Ovary (tissue), 9 donors: ENCODE results near the gene MAK. TPM values are rescaled to one million over a fixed set of nuclear protein-coding genes. Genes with fewer than 3 reads are reported as not detected.
"Not testable (repeated sequence)": the region's sequence is repeated elsewhere in the genome, so short reads cannot be mapped to it uniquely, and the experiment has no call there.

Experiments
- DNase-seq, 5 donors: peaks; one replicate each; pipeline ENCODE4 v3.0.0-alpha.2; 2019 to 2020
- H3K27ac ChIP-seq, 2 donors: fragments of 200-600 bp; one replicate each; pipeline versions ENCODE4 v1.5.1 to v1.8.0; 2019 to 2022
- H3K27me3 ChIP-seq: fragments of 200-600 bp; one replicate; pipeline ENCODE4 v1.8.0; 2022
- H3K36me3 ChIP-seq: fragments of 200-600 bp; sonication (generic); one replicate; pipeline ENCODE4 v1.5.1; 2019
- H3K4me1 ChIP-seq: one replicate; pipeline ENCODE4 v1.8.1; 2013; ENCODE audit warnings: mild to moderate bottlenecking, moderate library complexity; ENCODE audit not compliant: insufficient read depth
- H3K4me3 ChIP-seq: fragments of 200-600 bp; sonication (generic); one replicate; pipeline ENCODE4 v1.5.1; 2017
- H3K9me3 ChIP-seq, 2 donors: fragments of 200-600 bp in 1 of 2; sonication (generic) in 1 of 2; one replicate each; pipeline versions ENCODE4 v1.5.1 to v1.8.1; 2013 to 2019; ENCODE audit warnings: mild to moderate bottlenecking in 1 of 2, moderate library complexity in 1 of 2
- CTCF ChIP-seq, 3 donors: fragments of 450-650 bp in 2 of 3; fragments of 200-600 bp in 1 of 3; IDR thresholded peaks; one replicate each; pipeline versions ENCODE4 v1.5.1 to v1.8.0; 2016 to 2022; ENCODE audit warnings: antibody characterized with exemption in 3 of 3, mild to moderate bottlenecking in 1 of 3
- EP300 ChIP-seq: sonication (generic); formaldehyde crosslinking; IDR thresholded peaks from one replicate; pipeline ENCODE4 v1.6.1; 2017; ENCODE audit warnings: antibody characterized with exemption
- POLR2A ChIP-seq: fragments of 450-650 bp; IDR thresholded peaks from one replicate; pipeline ENCODE4 v1.6.1; 2017; ENCODE audit warnings: antibody characterized with exemption, mild to moderate bottlenecking, moderate library complexity
- WGBS, 3 donors: extraction: QIAGEN DNeasy Blood & Tissue Kit in 1 of 3; methylation state at CpG; one replicate each; pipeline versions ENCODE4 v1.1.5 to v1.1.7; 2013 to 2017; 5-methylcytosine and 5-hydroxymethylcytosine counted together
- intact Hi-C, 4 donors: fragments of 100-400 bp; cut with DNase I; formaldehyde crosslinking; loops; one replicate each; pipeline versions ENCODE4 v1.11.0 to v1.15.1; 2022 to 2023
- polyA plus RNA-seq, 2 donors: library from polyadenylated mRNA; stranded (reverse); fragments of 200-250 nt in 1 of 2; fragments of 350-450 nt in 1 of 2; fragmentation: Illumina TruSeq in 1 of 2; extraction: RNeasy Lipid Tissue Mini Kit (QIAGEN cat#74804) in 1 of 2; gene quantifications; one replicate each; pipeline ENCODE4 v1.2.3, GENCODE V29; 2013 to 2014
- total RNA-seq, 7 donors: library from RNA; depleted of rRNA in 2 of 7; stranded (reverse); fragments of >200 nt in 2 of 7; fragmentation: NEBNext Ultra II Directional in 3 of 7; extraction: Animal tissue kit (Norgen Biotek cat#: 25700) in 3 of 7; gene quantifications; one replicate each; pipeline versions ENCODE4 v1.1.0 to v1.2.4, GENCODE V29; 2016 to 2023
- donor health status: DM: no; HTN: no; CAD: no; lungs with moderate emphysema.
- donor health status: DM: no; HTN: no; CAD: no.
- donor health status: Bipolar disorder and iron deficiency.
- donor health status: DM: yes; HTN: yes; CAD: no.
- donor health status: DM: no; HTN: no; CAD: no.
- donor health status: DM: yes; HTN: yes; CAD: no.

MAK gene
- total and polyA plus RNA-seq, 9 donors: 0.06 to 4.8 (median 0.25) TPM; not detected in 3

- Histone ChIP-seq H3K4me1 (no peaks in the 10 kb centered on the region), H3K4me3 (no peak overlapping the region), H3K36me3 (no peaks in the 10 kb centered on the region), H3K27me3 (no peaks in the 10 kb centered on the region), H3K9me3 (peaks cover 0 to 4% of the 10 kb centered on the region in 2 donors), H3K27ac (no peak overlapping the region)
- WGBS, 3 donors: 96 to 97% (median 97%) methylated on average over 2 of the region's 2 CpGs
- no peak for DNase-seq
- intact Hi-C loops: no loop called here
- no peak for TF ChIP-seq POLR2A
- TF ChIP-seq EP300: no peak
Observed at GRCh38 chr6:10831609-10832008, 6.7 kb downstream of the MAK start.

GRCh38 chr6:10824819-10825218 is 13.5 kb downstream of the MAK start:
- no peak overlapping the region for H3K4me3 ChIP-seq
- WGBS, 3 donors: 90 to 92% (median 92%) methylated on average over 6 of the region's 6 CpGs

GRCh38 chr6:10824297-10824696 is 14.0 kb downstream of the MAK start:
- Histone ChIP-seq H3K4me3 (no peak overlapping the region), H3K4me1 (no peaks in the 10 kb centered on the region), H3K9me3 (no peaks in the 10 kb centered on the region), H3K36me3 (no peaks in the 10 kb centered on the region), H3K27ac (no peak overlapping the region), H3K27me3 (no peaks in the 10 kb centered on the region)
- TF ChIP-seq POLR2A: no peak
- TF ChIP-seq CTCF (IDR thresholded peaks at IDR 0.05): no peak
- TF ChIP-seq EP300: no peak
- no peak for DNase-seq
- intact Hi-C loops: no loop called here
- WGBS, 3 donors: 89 to 94% (median 93%) methylated on average over 8 of the region's 8 CpGs

More at GRCh38 chr6:10824819-10825218, 13.5 kb downstream of the MAK start:
- intact Hi-C loops: no loop called here
- Histone ChIP-seq H3K27me3 (no peaks in the 10 kb centered on the region), H3K36me3 (no peaks in the 10 kb centered on the region), H3K9me3 (no peaks in the 10 kb centered on the region), H3K27ac (no peak overlapping the region), H3K4me1 (no peaks in the 10 kb centered on the region)
- TF ChIP-seq CTCF (IDR thresholded peaks at IDR 0.05): no peak
- TF ChIP-seq EP300: no peak
- TF ChIP-seq POLR2A: no peak
- DNase-seq: no peak

- H3K4me3 ChIP-seq, H3K9me3 ChIP-seq, H3K27ac ChIP-seq, H3K27me3 ChIP-seq, intact Hi-C loops, DNase-seq, H3K4me1 ChIP-seq, H3K36me3 ChIP-seq: not testable (repeated sequence)
- WGBS, 3 donors: 88 to 95% (median 92%) methylated on average over 6 of the region's 6 CpGs
Observed at GRCh38 chr6:10814176-10814575, 24.2 kb downstream of the MAK start.

- no peaks in the 10 kb centered on the region for H3K4me1 ChIP-seq
- WGBS, 3 donors: 86 to 87% (median 87%) methylated on average over 6 of the region's 6 CpGs
- intact Hi-C loops: no loop called here
Observed at GRCh38 chr6:10809098-10809497, 29.2 kb downstream of the MAK start.

More at GRCh38 chr6:10809098-10809497, 29.2 kb downstream of the MAK start:
- Histone ChIP-seq H3K4me3 (no peak overlapping the region), H3K27me3 (no peaks in the 10 kb centered on the region), H3K36me3 (no peaks in the 10 kb centered on the region), H3K9me3 (no peaks in the 10 kb centered on the region), H3K27ac (no peak overlapping the region)
- DNase-seq: no peak
- TF ChIP-seq POLR2A (no peak), EP300 (no peak), CTCF (IDR thresholded peaks at IDR 0.05) (no peak)
